Measurements from ENCODE around the gene RBFOX2.

The RBFOX2 gene

DNA sequence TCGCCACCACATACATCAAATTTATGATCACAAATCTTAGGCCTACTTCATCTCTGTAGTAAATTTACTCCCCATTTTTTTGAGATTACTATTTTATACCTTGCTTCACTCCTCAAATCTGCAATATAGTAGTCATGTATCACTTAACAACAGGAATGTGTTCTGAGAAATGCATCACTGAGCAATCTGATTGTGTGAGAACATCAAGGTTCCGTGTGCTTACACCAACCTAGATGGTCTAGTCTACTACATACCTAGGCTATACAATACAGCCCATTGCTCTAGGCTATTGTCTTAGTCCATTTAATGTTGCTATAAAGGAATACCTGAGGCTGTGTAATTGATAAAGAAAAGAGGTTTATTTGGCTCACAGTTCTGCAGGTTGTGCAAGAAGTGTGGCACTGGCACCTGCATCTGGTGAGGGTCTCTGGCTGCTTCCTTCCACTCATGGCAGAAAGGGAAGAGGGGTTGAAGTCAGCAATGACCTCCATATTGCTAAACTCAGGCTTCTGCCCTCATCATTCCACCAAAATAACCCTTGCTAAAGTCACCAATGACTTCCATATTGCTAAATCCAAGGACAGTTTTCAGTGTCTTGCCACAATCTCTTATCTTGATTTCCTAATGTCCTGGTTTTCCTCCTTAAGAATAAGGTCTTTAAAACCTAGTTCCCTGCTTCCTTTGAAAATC, 140.3 kb downstream of the RBFOX2 start:
- TF ChIP-seq TEAD4 (IDR thresholded peaks at IDR 0.05) = 0 out of 2 replicates have a peak, but pooled peaks have one; percentile 16
- no peak for TF ChIP-seq TAF1 (IDR thresholded peaks at IDR 0.05; ENCODE audit: low read depth)
- TF ChIP-seq EGR1 (IDR thresholded peaks at IDR 0.05) = no peak

DNA sequence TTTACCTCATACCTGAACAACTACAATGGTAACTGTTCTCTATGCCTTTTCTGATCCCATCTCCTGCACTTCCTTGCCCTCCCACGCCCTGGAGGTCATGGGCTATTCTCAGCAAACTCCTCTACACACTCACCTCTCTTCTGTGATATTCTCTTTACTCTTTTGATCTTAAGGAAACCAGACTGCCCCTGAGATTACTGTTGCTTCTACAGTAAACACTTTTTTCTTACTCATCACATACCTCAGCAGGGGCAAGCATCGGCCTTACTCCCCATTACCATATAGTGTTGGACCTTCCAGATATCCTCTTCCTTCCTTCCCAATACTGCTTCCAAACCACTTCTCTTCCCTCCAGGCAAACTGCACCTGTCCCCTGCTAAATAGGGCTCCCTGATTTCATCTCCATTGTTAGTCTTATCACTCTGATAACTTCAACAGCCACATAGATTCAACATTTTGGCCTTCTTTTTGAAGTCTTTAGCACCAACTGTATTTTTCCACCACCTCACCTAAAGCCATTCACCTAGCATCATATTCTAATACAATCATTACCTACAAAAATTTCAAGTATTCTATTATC, 141.2 kb downstream of the RBFOX2 start:
- TF ChIP-seq, protein P1, sequence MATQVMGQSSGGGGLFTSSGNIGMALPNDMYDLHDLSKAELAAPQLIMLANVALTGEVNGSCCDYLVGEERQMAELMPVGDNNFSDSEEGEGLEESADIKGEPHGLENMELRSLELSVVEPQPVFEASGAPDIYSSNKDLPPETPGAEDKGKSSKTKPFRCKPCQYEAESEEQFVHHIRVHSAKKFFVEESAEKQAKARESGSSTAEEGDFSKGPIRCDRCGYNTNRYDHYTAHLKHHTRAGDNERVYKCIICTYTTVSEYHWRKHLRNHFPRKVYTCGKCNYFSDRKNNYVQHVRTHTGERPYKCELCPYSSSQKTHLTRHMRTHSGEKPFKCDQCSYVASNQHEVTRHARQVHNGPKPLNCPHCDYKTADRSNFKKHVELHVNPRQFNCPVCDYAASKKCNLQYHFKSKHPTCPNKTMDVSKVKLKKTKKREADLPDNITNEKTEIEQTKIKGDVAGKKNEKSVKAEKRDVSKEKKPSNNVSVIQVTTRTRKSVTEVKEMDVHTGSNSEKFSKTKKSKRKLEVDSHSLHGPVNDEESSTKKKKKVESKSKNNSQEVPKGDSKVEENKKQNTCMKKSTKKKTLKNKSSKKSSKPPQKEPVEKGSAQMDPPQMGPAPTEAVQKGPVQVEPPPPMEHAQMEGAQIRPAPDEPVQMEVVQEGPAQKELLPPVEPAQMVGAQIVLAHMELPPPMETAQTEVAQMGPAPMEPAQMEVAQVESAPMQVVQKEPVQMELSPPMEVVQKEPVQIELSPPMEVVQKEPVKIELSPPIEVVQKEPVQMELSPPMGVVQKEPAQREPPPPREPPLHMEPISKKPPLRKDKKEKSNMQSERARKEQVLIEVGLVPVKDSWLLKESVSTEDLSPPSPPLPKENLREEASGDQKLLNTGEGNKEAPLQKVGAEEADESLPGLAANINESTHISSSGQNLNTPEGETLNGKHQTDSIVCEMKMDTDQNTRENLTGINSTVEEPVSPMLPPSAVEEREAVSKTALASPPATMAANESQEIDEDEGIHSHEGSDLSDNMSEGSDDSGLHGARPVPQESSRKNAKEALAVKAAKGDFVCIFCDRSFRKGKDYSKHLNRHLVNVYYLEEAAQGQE (IDR thresholded peaks at IDR 0.05; ENCODE audit: low read depth) = no peak
- TF ChIP-seq TEAD4 (IDR thresholded peaks at IDR 0.05) (no peak), NFIC (IDR thresholded peaks at IDR 0.05) (no peak), EGR1 (IDR thresholded peaks at IDR 0.05) (no peak), TAF1 (IDR thresholded peaks at IDR 0.05; ENCODE audit: low read depth) (no peak)
- TF ChIP-seq, protein P2, sequence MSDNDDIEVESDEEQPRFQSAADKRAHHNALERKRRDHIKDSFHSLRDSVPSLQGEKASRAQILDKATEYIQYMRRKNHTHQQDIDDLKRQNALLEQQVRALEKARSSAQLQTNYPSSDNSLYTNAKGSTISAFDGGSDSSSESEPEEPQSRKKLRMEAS (IDR thresholded peaks at IDR 0.05) = no peak
- TF ChIP-seq, protein P3, sequence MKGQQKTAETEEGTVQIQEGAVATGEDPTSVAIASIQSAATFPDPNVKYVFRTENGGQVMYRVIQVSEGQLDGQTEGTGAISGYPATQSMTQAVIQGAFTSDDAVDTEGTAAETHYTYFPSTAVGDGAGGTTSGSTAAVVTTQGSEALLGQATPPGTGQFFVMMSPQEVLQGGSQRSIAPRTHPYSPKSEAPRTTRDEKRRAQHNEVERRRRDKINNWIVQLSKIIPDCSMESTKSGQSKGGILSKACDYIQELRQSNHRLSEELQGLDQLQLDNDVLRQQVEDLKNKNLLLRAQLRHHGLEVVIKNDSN (IDR thresholded peaks at IDR 0.05) = no peak

DNA sequence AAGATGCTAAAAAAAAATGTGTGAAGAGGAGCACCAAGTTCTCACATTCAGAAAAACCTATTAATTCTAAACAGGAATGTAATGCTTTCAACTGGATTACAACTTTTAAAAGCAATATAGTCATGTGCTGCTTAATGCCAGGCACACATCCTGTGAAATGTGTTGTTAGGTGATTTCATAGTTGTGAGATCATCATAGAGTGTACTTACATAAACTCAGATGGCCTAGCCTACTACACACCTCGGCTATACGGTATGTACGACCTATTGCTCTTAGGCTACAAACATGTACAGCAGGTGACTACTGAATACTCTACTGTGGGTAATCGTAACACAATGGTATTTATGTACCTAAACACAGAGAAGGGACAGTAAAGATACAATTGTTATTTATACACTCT, 142.3 kb downstream of the RBFOX2 start:
- TF ChIP-seq EGR1 (IDR thresholded peaks at IDR 0.05) (no peak), EP300 (IDR thresholded peaks at IDR 0.05; ENCODE audit: borderline replicate concordance) (no peak), CREB1 (IDR thresholded peaks at IDR 0.05; ENCODE audit: low read depth) (no peak), CEBPB (IDR thresholded peaks at IDR 0.05) (no peak), TEAD4 (IDR thresholded peaks at IDR 0.05) (no peak), YY1 (IDR thresholded peaks at IDR 0.05; ENCODE audit: low read depth) (no peak), TAF1 (IDR thresholded peaks at IDR 0.05; ENCODE audit: low read depth) (no peak), TCF12 (IDR thresholded peaks at IDR 0.05; ENCODE audit: low read depth) (no peak), FOXM1 (IDR thresholded peaks at IDR 0.05; ENCODE audit: borderline replicate concordance, low read depth) (no peak), RAD21 (IDR thresholded peaks at IDR 0.05; ENCODE audit: low read depth) (no peak), NFIC (IDR thresholded peaks at IDR 0.05) (no peak), ZBTB7A (IDR thresholded peaks at IDR 0.05; ENCODE audit: low read depth) (no peak)
- TF ChIP-seq, protein P3 (IDR thresholded peaks at IDR 0.05) = no peak
- TF ChIP-seq, protein P1 (IDR thresholded peaks at IDR 0.05; ENCODE audit: low read depth) = no peak
- TF ChIP-seq, protein P2 (IDR thresholded peaks at IDR 0.05) = no peak

DNA sequence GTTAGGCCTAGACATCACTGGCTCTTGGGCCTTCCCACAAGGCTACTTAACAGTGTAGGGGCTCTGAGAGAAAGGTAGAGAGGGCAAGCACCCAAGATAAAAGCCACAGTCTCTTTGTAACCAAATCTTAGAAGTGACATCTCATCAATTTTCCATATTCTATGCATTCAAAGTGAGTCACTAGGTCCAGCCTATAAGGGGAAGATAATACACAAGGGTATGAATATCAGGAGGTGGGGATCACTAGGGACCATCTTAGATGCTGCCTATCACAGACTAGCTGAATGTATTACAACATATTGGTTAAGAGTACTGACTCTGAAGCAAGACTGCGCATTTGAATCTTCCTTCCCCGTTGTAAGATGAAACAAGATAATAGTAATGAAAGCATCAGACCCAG, 144.1 kb downstream of the RBFOX2 start:
- TF ChIP-seq, protein P3 (IDR thresholded peaks at IDR 0.05) = no peak
- TF ChIP-seq TEAD4 (IDR thresholded peaks at IDR 0.05) (no peak), ZBTB7A (IDR thresholded peaks at IDR 0.05; ENCODE audit: low read depth) (no peak), RAD21 (IDR thresholded peaks at IDR 0.05; ENCODE audit: low read depth) (no peak), NFIC (IDR thresholded peaks at IDR 0.05) (no peak), CEBPB (IDR thresholded peaks at IDR 0.05) (no peak), CREB1 (IDR thresholded peaks at IDR 0.05; ENCODE audit: low read depth) (no peak)

DNA sequence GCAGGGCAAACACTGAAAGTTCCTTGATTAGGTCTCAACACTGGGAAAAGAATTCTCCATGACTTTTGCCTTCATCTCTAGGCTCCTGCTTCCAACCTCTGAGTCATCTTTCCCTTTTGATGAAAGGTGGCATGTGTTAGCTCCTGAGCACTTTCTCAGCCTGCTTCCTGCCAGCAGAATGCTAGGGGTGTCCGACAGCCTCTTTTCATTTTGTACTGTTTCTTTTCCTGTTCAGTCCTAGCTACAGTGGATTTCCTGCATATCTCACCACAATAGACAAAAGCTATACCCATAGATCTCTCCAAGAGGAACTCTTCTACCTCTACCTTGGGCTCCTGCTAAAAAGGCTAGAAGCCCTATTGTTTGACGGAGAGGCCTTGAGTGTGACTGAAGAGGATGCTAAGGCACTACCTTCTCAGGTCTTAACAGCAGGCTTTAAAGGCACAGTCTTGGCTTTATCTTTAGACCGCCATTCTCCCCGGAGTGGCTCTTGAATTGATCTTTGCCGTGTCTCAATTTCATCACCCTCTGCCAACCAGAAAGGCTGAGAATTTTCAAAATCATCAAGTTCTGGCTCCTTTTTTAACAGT, 145.5 kb downstream of the RBFOX2 start:
- TF ChIP-seq, protein P3 (IDR thresholded peaks at IDR 0.05) = no peak
- TF ChIP-seq RAD21 (IDR thresholded peaks at IDR 0.05; ENCODE audit: low read depth) (no peak), EP300 (IDR thresholded peaks at IDR 0.05; ENCODE audit: borderline replicate concordance) (no peak)

Data from Ishikawa (cell line).